ENCODE results near the gene ZSWIM2.

- TF ChIP-seq CTCF (IDR thresholded peaks at IDR 0.05) (no peak), POLR2A (IDR thresholded peaks at IDR 0.05) (no peak)
Measured at GRCh38 chr2:186848873-186849578, at the start of gene ZSWIM2.
